NB4 (cell line): ENCODE results near the gene DST.

ENCODE experiments used
- DNase-seq: peaks from one replicate; pipeline ENCODE4 v3.0.0; 2010; ENCODE audit warnings: low read depth
- H3K4me3 ChIP-seq: one replicate; pipeline ENCODE4 v1.5.1; 2011; ENCODE audit warnings: mild to moderate bottlenecking, low read depth, low read length, moderate library complexity
- CTCF ChIP-seq: IDR thresholded peaks from one replicate; pipeline ENCODE4 v1.5.1; 2012; ENCODE audit warnings: low read depth, low read length
- MAX ChIP-seq: IDR thresholded peaks from 2 replicates; pipeline ENCODE4 v1.6.1; 2011; ENCODE audit warnings: low read depth, low read length
- MYC ChIP-seq: IDR thresholded peaks from 2 replicates; pipeline ENCODE4 v1.6.1; 2011; ENCODE audit warnings: low read depth, low read length
- POLR2A ChIP-seq: IDR thresholded peaks from 2 replicates; pipeline ENCODE4 v1.6.1; 2011; ENCODE audit warnings: mild to moderate bottlenecking; ENCODE audit not compliant: insufficient read length; ENCODE audit errors: extremely low read depth

The DST gene

GRCh38 chr6:56642366-56643261, at the start of gene DST:
Gene DST (minus strand): TSS chr6:56642889.
- H3K4me3 ChIP-seq = no peak within 1 kb of the TSS
- no peak for TF ChIP-seq MYC
- no peak for TF ChIP-seq POLR2A
- no peak for DNase-seq

GRCh38 chr6:56691814-56692213, 49.1 kb upstream of the DST start:
- TF ChIP-seq MYC = no peak
- TF ChIP-seq CTCF = no peak
- TF ChIP-seq POLR2A = no peak
- TF ChIP-seq MAX = no peak
- no peak overlapping the region for H3K4me3 ChIP-seq

GRCh38 chr6:56691286-56691595, 48.6 kb upstream of the DST start:
- DNase-seq = no peak
- H3K4me3 ChIP-seq = no peak overlapping the region
- no peak for TF ChIP-seq MAX
- TF ChIP-seq CTCF = no peak
- TF ChIP-seq POLR2A = no peak
- no peak for TF ChIP-seq MYC

More at GRCh38 chr6:56691814-56692213, 49.1 kb upstream of the DST start:
- no peak for DNase-seq

GRCh38 chr6:56690519-56691285, 48.0 kb upstream of the DST start:
- peak; percentile 17 for DNase-seq
- H3K4me3 ChIP-seq = no peak overlapping the region
- no peak for TF ChIP-seq CTCF
- no peak for TF ChIP-seq POLR2A
- no peak for TF ChIP-seq MAX
- TF ChIP-seq MYC = no peak

DNA sequence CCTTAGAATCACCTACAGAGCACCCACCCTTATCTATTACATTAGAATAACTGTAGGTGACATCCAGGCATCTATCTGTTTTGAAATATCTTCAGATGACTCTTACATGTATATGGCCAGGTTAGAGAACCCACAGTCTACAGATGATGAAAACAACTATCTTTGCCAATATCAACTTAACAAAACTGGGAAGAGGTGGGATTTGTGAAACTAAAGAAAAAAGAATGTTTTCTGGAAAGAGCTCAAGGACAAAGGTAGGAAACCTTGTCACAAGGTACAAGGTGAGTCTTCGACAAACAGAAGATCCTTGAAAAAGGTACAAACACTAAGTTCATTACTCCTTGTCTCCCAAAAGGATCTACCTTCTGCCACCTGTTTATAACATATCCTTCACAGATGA, 47.0 kb upstream of the DST start:
- no peak for DNase-seq
- no peak for TF ChIP-seq CTCF
- TF ChIP-seq POLR2A = no peak
- TF ChIP-seq MAX = no peak
- no peak for TF ChIP-seq MYC
- H3K4me3 ChIP-seq = no peak overlapping the region

GRCh38 chr6:56689114-56689513, 46.4 kb upstream of the DST start:
- DNase-seq = no peak
- H3K4me3 ChIP-seq = no peak overlapping the region
- TF ChIP-seq POLR2A = no peak
- no peak for TF ChIP-seq CTCF
- no peak for TF ChIP-seq MAX
- TF ChIP-seq MYC = no peak
